Astrocyte (in vitro differentiated cells and primary cell): ENCODE data around the gene CST8.

Experiments
- EZH2 ChIP-seq: IDR thresholded peaks from 2 replicates; pipeline ENCODE4 v1.6.1; 2012; ENCODE audit warnings: mild to moderate bottlenecking, low read length, inconsistent platforms; ENCODE audit not compliant: insufficient read depth
- TF ChIP-seq, protein P1 (sequence below): IDR thresholded peaks from 2 replicates; pipeline ENCODE4 v1.5.1; 2011; ENCODE audit warnings: low read depth, mild to moderate bottlenecking, inconsistent platforms, low read length, moderate library complexity; ENCODE audit not compliant: insufficient read depth

DNA sequence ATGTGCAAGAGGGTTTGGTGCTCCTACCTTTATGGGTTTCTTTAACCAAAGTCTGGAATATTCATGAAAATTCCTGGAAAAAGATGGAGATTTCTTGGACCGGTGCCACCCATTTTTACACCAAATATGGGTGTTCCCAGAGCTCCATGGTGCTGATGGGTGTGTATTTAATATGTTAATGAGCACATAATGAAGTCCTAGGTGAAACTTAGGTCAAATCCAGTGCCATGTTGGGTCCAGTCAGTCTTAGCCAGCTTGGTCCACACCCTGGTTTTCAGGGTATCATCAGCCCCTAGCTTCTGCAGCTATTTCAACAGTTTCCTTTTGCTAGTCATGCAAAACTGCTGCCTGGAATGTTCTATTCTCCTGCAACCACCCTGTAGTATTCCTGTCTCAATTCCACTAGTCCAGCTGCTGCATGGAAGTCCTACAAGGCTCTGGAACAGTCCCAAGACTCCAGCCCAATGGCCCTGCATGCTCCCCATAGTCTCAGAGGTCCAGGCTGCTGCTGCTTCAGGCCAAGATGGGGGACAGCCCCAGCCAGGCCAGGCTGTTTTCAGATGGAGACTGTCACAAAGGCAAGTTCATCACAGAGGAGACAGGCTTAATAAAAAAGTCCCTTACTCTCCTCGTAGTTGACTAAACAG is 45.5 kb downstream of the CST8 start:
- TF ChIP-seq, protein P1, sequence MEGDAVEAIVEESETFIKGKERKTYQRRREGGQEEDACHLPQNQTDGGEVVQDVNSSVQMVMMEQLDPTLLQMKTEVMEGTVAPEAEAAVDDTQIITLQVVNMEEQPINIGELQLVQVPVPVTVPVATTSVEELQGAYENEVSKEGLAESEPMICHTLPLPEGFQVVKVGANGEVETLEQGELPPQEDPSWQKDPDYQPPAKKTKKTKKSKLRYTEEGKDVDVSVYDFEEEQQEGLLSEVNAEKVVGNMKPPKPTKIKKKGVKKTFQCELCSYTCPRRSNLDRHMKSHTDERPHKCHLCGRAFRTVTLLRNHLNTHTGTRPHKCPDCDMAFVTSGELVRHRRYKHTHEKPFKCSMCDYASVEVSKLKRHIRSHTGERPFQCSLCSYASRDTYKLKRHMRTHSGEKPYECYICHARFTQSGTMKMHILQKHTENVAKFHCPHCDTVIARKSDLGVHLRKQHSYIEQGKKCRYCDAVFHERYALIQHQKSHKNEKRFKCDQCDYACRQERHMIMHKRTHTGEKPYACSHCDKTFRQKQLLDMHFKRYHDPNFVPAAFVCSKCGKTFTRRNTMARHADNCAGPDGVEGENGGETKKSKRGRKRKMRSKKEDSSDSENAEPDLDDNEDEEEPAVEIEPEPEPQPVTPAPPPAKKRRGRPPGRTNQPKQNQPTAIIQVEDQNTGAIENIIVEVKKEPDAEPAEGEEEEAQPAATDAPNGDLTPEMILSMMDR, result no peak
- TF ChIP-seq EZH2, result no peak
